ENCODE data around the gene TLN1.

Gene TLN1

GRCh38 chr9:35661756-35662350 is 70.1 kb downstream of the TLN1 start:
- DNase-seq (ENCODE audit: low read depth), result no peak

- DNase-seq (ENCODE audit: low read depth), result peak; percentile 46
Measured at GRCh38 chr9:35660966-35661415, 71.0 kb downstream of the TLN1 start.

- DNase-seq (ENCODE audit: low read depth), result peak; percentile 76
Measured at GRCh38 chr9:35659340-35659739, 72.7 kb downstream of the TLN1 start.

- DNase-seq (ENCODE audit: low read depth), result peak; percentile 81
Measured at GRCh38 chr9:35658968-35659220, 73.1 kb downstream of the TLN1 start.

GRCh38 chr9:35658137-35658967 is 73.6 kb downstream of the TLN1 start, which contains the start of gene CCDC107:
Gene CCDC107 (plus strand): TSS chr9:35658292. CDS start chr9:35658380, 88 bp downstream.
- peak; percentile 86 for DNase-seq (ENCODE audit: low read depth)

- DNase-seq (ENCODE audit: low read depth), result peak; percentile 100
Measured at GRCh38 chr9:35657546-35658136, 74.4 kb downstream of the TLN1 start, which contains the start of gene RMRP. Gene RMRP (minus strand): TSS chr9:35658019.

- no peak for DNase-seq (ENCODE audit: low read depth)
Measured at GRCh38 chr9:35656831-35657545, 75.0 kb downstream of the TLN1 start.

- no peak for DNase-seq (ENCODE audit: low read depth)
Measured at GRCh38 chr9:35656348-35656747, 75.6 kb downstream of the TLN1 start.

- no peak for DNase-seq (ENCODE audit: low read depth)
Measured at GRCh38 chr9:35653611-35654010, 78.4 kb downstream of the TLN1 start.

GRCh38 chr9:35652829-35653209 is 79.2 kb downstream of the TLN1 start:
- DNase-seq (ENCODE audit: low read depth), result no peak

GRCh38 chr9:35651956-35652828 is 79.8 kb downstream of the TLN1 start:
- peak; percentile 56 for DNase-seq (ENCODE audit: low read depth)

- DNase-seq (ENCODE audit: low read depth), result no peak
Measured at GRCh38 chr9:35650341-35651158, 81.4 kb downstream of the TLN1 start, which contains the start of gene SIT1. Gene SIT1 (minus strand): TSS chr9:35650931. CDS start chr9:35650853, 78 bp downstream.

GRCh38 chr9:35649431-35650340 is 82.3 kb downstream of the TLN1 start:
- DNase-seq (ENCODE audit: low read depth), result no peak
